ENCODE data around the gene HS6ST3.

HS6ST3 gene

DNA sequence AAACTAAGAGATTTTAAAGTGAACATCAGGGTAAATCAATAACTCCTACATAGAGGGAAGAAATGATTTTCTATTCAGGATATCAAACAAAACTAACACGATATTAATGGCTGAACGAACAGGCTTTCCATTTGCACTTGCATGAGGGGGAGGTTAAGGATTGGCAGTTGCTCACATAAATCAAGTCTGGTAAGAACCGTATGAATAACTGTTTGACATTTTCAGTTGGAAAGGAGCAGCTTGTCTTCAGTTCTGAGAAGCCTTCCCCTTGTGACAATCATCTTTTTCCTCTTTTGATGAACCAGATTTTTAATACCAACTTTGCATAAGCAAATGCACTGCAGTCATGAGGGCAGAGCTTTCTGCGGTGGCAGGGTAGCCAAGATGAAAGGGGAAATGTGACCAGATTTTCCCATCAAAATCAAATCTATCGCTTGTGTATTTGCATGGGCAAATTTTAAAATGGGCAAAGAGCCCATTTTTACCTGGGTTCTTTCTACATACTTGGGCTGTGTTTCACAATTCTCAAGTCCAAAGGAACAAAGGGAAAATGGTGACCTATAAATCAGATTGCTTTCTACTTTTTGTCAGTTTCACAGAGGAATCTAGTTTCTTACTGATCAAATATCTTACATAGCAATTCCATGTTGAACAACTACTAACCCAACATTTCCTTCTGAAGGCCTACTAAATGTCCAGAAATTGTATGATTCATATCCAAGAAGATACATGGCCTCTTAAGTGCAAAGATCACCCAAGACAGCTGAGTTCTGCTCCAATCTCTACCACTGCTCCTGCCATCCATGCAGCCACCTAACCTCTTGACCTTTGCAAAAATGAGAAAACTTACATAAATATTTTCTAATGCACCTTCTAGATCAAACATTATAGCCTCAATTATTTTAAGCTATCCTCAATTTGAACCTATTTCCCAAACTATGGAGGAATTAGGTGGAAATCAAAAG is 654.7 kb downstream of the HS6ST3 start:
- no peaks in the 10 kb centered on the region for H3K4me1 ChIP-seq (ENCODE audit: insufficient read depth, poor library complexity, severe bottlenecking)
- H3K4me3 ChIP-seq (ENCODE audit: severe bottlenecking) = no peak overlapping the region
- ATAC-seq (ENCODE audit: low read depth) (no peak), DNase-seq (ENCODE audit: low spot score) (no peak)
- H3K36me3 ChIP-seq (ENCODE audit: low read depth) = no peaks in the 10 kb centered on the region
- TF ChIP-seq, protein P1, sequence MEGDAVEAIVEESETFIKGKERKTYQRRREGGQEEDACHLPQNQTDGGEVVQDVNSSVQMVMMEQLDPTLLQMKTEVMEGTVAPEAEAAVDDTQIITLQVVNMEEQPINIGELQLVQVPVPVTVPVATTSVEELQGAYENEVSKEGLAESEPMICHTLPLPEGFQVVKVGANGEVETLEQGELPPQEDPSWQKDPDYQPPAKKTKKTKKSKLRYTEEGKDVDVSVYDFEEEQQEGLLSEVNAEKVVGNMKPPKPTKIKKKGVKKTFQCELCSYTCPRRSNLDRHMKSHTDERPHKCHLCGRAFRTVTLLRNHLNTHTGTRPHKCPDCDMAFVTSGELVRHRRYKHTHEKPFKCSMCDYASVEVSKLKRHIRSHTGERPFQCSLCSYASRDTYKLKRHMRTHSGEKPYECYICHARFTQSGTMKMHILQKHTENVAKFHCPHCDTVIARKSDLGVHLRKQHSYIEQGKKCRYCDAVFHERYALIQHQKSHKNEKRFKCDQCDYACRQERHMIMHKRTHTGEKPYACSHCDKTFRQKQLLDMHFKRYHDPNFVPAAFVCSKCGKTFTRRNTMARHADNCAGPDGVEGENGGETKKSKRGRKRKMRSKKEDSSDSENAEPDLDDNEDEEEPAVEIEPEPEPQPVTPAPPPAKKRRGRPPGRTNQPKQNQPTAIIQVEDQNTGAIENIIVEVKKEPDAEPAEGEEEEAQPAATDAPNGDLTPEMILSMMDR (IDR thresholded peaks at IDR 0.05; ENCODE audit: poor library complexity, severe bottlenecking) = no peak
- H3K27me3 ChIP-seq (ENCODE audit: insufficient read depth, poor library complexity, severe bottlenecking) = no peaks in the 10 kb centered on the region
- H3K9me3 ChIP-seq (ENCODE audit: severe bottlenecking) = no peaks in the 10 kb centered on the region
- no peak overlapping the region for H3K27ac ChIP-seq (ENCODE audit: poor library complexity, severe bottlenecking)

DNA sequence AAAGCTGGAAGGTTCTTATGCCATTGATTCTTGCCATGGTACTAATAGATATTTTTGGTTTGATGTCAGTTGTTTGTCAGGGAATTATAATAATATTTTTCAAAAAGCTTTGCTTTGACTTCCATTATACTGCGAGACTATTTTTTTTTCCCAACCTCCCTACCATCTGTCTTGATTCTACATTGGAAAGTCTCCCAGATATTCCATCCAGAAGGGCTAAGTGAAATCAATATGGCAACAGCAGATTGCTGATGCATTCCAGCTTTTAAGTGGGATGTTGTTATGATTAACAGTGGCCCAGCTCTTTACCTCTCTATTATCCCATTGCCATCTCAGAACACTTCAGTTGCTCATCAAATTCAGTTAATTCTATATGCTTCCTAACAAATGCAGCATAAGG is 657.0 kb downstream of the HS6ST3 start:
- no peak for DNase-seq (ENCODE audit: low spot score)
- TF ChIP-seq, protein P1 (IDR thresholded peaks at IDR 0.05; ENCODE audit: poor library complexity, severe bottlenecking) = no peak
- H3K9me3 ChIP-seq (ENCODE audit: severe bottlenecking) = no peaks in the 10 kb centered on the region
- no peak for ATAC-seq (ENCODE audit: low read depth)
- no peaks in the 10 kb centered on the region for H3K4me1 ChIP-seq (ENCODE audit: insufficient read depth, poor library complexity, severe bottlenecking)
- H3K27ac ChIP-seq (ENCODE audit: poor library complexity, severe bottlenecking) = no peak overlapping the region
- H3K27me3 ChIP-seq (ENCODE audit: insufficient read depth, poor library complexity, severe bottlenecking) = no peaks in the 10 kb centered on the region
- no peaks in the 10 kb centered on the region for H3K36me3 ChIP-seq (ENCODE audit: low read depth)
- H3K4me3 ChIP-seq (ENCODE audit: severe bottlenecking) = no peak overlapping the region

DNA sequence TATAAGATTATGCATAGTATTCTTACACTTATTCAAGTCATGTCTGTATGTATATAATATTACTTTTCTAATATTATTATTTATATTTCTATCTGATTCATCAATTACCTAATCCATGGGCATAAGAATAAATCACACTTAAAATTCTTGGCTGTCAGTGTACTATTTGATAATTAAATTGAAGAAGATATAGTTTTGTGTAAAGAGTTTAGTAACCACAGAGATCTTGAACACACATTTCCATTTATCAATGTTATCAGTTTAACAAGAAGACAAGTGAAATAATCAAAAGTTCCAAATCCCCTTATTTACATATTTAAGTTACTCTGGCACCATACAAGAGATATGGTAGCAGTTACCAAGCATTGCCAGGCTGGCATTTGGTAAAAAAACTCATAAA is 659.9 kb downstream of the HS6ST3 start:
- no peak overlapping the region for H3K4me3 ChIP-seq (ENCODE audit: severe bottlenecking)
- no peaks in the 10 kb centered on the region for H3K27me3 ChIP-seq (ENCODE audit: insufficient read depth, poor library complexity, severe bottlenecking)
- ATAC-seq (ENCODE audit: low read depth) (no peak), DNase-seq (ENCODE audit: low spot score) (no peak)
- H3K36me3 ChIP-seq (ENCODE audit: low read depth) = no peaks in the 10 kb centered on the region
- H3K9me3 ChIP-seq (ENCODE audit: severe bottlenecking) = no peaks in the 10 kb centered on the region
- no peak overlapping the region for H3K27ac ChIP-seq (ENCODE audit: poor library complexity, severe bottlenecking)
- H3K4me1 ChIP-seq (ENCODE audit: insufficient read depth, poor library complexity, severe bottlenecking) = no peaks in the 10 kb centered on the region
- TF ChIP-seq, protein P1 (IDR thresholded peaks at IDR 0.05; ENCODE audit: poor library complexity, severe bottlenecking) = no peak

DNA sequence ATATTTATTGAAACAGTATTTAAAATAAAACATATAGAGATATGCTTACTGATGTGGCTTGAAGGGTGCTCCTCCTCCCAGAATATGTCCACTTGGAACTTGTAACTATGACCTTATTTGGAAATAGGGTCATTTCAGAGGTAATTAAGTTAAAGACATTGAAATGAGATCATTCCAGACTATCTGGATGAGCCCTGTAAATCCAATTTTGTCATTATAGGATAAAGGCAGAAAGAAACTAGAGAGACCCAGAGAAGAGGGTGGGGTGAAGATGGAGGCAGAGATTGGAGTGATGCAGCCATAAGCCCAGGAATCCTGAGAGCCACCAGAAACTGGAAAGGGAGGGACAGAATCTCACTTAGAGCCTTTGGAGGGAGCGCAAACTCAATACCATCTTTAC is 661.2 kb downstream of the HS6ST3 start:
- H3K4me3 ChIP-seq (ENCODE audit: severe bottlenecking) = no peak overlapping the region
- TF ChIP-seq, protein P1 (IDR thresholded peaks at IDR 0.05; ENCODE audit: poor library complexity, severe bottlenecking) = no peak
- no peaks in the 10 kb centered on the region for H3K27me3 ChIP-seq (ENCODE audit: insufficient read depth, poor library complexity, severe bottlenecking)
- no peak for ATAC-seq (ENCODE audit: low read depth)
- no peak for DNase-seq (ENCODE audit: low spot score)
- no peaks in the 10 kb centered on the region for H3K9me3 ChIP-seq (ENCODE audit: severe bottlenecking)
- no peaks in the 10 kb centered on the region for H3K4me1 ChIP-seq (ENCODE audit: insufficient read depth, poor library complexity, severe bottlenecking)
- H3K27ac ChIP-seq (ENCODE audit: poor library complexity, severe bottlenecking) = no peak overlapping the region
- H3K36me3 ChIP-seq (ENCODE audit: low read depth) = no peaks in the 10 kb centered on the region

DNA sequence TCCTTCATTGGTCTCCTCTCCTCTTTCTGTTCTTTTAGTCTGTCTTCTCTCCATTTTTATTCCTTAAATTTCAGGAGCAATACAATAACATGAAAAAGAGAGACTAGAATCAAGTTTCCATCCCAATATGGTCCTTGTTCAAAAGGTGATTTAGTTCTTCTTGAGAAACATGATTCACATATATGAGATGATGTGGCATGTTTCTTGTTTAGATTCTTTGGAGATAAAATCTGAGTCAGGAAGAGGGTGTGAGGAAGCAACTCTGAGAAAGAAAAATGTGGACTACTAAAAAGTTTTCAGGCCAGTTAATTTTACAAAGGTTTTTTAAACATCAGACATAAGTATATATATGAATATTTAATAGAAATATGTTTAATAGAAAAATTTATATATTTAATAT is 673.0 kb downstream of the HS6ST3 start:
- DNase-seq (ENCODE audit: low spot score) (no peak), ATAC-seq (ENCODE audit: low read depth) (no peak)
- no peaks in the 10 kb centered on the region for H3K27me3 ChIP-seq (ENCODE audit: insufficient read depth, poor library complexity, severe bottlenecking)
- no peak overlapping the region for H3K4me3 ChIP-seq (ENCODE audit: severe bottlenecking)
- TF ChIP-seq, protein P1 (IDR thresholded peaks at IDR 0.05; ENCODE audit: poor library complexity, severe bottlenecking) = no peak
- H3K27ac ChIP-seq (ENCODE audit: poor library complexity, severe bottlenecking) = no peak overlapping the region
- no peaks in the 10 kb centered on the region for H3K9me3 ChIP-seq (ENCODE audit: severe bottlenecking)
- H3K36me3 ChIP-seq (ENCODE audit: low read depth) = no peaks in the 10 kb centered on the region
- H3K4me1 ChIP-seq (ENCODE audit: insufficient read depth, poor library complexity, severe bottlenecking) = no peaks in the 10 kb centered on the region
